Neural progenitor cell (in vitro differentiated cells): ENCODE data around the gene CD79A.

Source experiments
- EZH2phosphoT487 ChIP-seq: fragments of 200-600 bp; sonication (generic); IDR thresholded peaks from 2 replicates; pipeline ENCODE4 v1.6.1; 2017; ENCODE audit warnings: antibody characterized with exemption
- TF ChIP-seq, protein P1 (sequence below): fragments of 200-600 bp; sonication (generic); IDR thresholded peaks from 2 replicates; pipeline ENCODE4 v1.5.1; 2017; ENCODE audit warnings: antibody characterized with exemption, mild to moderate bottlenecking

DNA sequence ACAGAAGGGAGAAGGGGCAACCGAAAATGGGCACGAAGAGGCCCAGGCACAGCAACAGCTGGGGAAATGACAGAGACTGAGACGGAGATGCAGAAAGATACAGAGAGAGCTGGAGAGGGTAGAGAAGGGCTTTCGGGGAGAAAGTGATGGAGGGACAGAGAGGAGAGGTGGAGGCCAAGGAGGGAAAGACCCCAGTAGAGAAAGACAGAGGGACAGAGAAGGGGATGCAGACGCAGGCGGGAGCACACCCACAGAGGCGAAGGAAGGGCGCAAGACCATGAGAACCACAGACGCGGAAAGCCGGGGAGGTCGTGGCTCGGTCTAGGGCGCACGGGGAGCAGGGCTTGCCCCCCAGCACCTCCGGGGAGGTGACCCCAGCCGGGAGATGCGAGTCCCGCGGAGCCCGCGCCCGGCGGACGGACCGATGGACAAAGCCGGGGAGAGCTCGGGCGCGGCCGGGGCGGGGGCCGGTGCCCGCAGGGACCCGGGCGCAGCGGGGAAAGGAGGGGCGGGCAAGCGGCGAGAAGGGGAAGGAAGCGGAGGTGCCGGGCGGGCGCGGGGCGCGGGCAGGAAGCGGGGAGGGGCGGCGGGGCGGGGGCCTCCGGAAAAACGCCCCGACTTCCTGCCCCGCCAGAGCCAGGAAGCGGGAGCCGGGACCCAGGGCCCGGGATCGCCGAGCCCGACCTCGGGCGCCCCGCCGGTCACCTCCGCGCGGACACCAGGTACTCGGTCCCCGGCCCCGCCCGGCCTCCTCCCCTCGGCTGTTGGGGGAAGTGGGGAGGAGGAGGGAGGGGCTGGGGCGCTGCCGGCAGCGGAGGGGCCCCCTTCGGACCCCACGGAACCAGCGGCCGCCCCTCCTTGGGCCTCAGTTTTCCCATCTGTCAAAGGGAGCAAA, 5.7 kb downstream of the CD79A start, which contains the start of gene ARHGEF1:
- TF ChIP-seq, protein P1, sequence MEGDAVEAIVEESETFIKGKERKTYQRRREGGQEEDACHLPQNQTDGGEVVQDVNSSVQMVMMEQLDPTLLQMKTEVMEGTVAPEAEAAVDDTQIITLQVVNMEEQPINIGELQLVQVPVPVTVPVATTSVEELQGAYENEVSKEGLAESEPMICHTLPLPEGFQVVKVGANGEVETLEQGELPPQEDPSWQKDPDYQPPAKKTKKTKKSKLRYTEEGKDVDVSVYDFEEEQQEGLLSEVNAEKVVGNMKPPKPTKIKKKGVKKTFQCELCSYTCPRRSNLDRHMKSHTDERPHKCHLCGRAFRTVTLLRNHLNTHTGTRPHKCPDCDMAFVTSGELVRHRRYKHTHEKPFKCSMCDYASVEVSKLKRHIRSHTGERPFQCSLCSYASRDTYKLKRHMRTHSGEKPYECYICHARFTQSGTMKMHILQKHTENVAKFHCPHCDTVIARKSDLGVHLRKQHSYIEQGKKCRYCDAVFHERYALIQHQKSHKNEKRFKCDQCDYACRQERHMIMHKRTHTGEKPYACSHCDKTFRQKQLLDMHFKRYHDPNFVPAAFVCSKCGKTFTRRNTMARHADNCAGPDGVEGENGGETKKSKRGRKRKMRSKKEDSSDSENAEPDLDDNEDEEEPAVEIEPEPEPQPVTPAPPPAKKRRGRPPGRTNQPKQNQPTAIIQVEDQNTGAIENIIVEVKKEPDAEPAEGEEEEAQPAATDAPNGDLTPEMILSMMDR, result no peak
- TF ChIP-seq EZH2phosphoT487, result no peak
